ENCODE data around the gene NAV2. TPM values are rescaled to one million over a fixed set of nuclear protein-coding genes. Genes with fewer than 3 reads are reported as not detected.

NAV2 gene
- total RNA-seq, 1 donor from 2014 or later, result 10.3 TPM

GRCh38 chr11:20154381-20154780 lies 441.7 kb downstream of the NAV2 start:
- CTCF ChIA-PET, result no interaction called here
- peaks cover 3% of the 10 kb centered on the region for H3K9me3 Mint-ChIP-seq
- intact Hi-C loops (cut with micrococcal nuclease), result no loop called here

DNA sequence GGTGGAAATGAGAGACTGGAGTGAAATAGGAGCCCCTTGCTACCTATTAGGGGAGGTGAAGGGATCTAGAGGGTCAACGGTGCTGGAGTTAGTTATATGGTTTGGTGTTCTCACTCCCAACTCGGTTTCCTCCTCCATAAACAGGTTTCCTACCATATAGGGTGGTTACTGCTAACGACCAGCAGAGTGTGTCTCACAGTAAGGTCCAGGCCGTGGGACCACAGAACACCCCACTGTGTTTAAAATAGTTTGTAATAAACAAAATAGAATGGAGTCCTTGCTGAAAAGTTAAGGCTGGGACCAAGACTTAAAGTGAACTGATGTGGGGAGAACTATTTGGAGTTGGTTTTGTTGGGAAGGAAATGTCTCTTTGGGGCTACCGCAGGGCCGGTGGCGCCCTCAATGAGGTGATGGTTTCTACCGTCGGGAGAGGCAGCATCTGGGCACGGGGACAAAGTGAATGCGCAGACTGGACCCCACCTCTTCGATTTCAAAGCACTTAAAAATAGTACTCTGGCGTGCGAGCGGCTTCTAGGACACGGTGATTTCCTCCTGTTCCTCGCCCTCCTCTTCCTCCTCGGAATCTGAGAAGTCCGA lies 443.1 kb downstream of the NAV2 start:
- intact Hi-C loops (cut with micrococcal nuclease), result no loop called here
- peaks cover 61% of the 10 kb centered on the region for H3K27me3 Mint-ChIP-seq

More at GRCh38 chr11:20154381-20154780, 441.7 kb downstream of the NAV2 start:
- Mint-ChIP-seq H3K36me3 (ENCODE audit: low read depth) (peaks cover 2% of the 10 kb centered on the region), H3K27me3 (peaks cover 55% of the 10 kb centered on the region), H3K27ac (no peak overlapping the region), H3K4me3 (no peak overlapping the region), H3K4me1 (peaks cover 18% of the 10 kb centered on the region)
- DNase-seq (no peak), ATAC-seq (ENCODE audit: low read depth) (no peak)
- POLR2A ChIA-PET, result interaction anchor here (0.5 kb wide), 1 partner anchor 11 kb away, joined by 7 read pairs; no protein-coding TSS in a partner anchor
- TF ChIP-seq CTCF (IDR thresholded peaks at IDR 0.05), result no peak

DNA sequence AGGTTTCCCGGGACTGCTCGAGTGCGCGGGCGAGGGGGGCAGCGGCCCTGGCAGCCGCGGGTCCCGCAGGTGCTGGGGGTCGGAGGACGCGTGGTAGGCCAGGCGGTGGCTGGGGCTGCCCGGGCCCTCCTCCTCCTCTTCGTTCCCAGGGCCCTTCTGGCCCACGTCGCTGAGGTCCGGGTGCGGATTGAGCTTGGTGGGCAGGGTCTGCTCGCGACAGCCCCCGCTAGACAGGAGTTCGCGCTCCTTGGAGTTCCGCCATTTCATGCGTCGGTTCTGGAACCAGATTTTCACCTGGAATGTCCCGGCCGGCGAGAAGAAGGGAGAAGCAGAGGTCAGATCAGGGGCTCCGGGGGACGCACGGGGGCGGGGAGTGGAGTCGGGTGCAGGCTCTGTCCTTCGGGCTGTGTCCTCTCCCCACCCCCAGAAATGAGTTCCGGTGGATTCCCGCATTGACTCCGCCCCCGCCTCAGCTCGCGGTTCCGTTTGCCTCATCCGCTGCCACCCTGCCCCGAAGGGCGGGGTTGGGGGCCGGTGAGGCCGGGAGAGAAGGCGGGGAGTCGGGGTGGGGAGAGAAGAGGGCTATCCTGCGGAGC lies 443.7 kb downstream of the NAV2 start:
- ATAC-seq (ENCODE audit: low read depth) (no peak), DNase-seq (no peak)
- Mint-ChIP-seq H3K27me3 (peaks cover 63% of the 10 kb centered on the region), H3K4me3 (peak overlapping the region; percentile 64), H3K36me3 (ENCODE audit: low read depth) (peaks cover 2% of the 10 kb centered on the region), H3K9me3 (peaks cover 3% of the 10 kb centered on the region), H3K4me1 (peaks cover 18% of the 10 kb centered on the region), H3K27ac (no peak overlapping the region)
- ChIA-PET CTCF (no interaction called here), POLR2A (no interaction called here)
- intact Hi-C loops (cut with micrococcal nuclease), result no loop called here
- TF ChIP-seq CTCF (IDR thresholded peaks at IDR 0.05), result no peak

More for the DNA sequence above, 443.1 kb downstream of the NAV2 start:
- Mint-ChIP-seq H3K27ac (no peak overlapping the region), H3K4me1 (peaks cover 18% of the 10 kb centered on the region), H3K36me3 (ENCODE audit: low read depth) (peaks cover 2% of the 10 kb centered on the region), H3K4me3 (peak overlapping the region; percentile 64), H3K9me3 (peaks cover 3% of the 10 kb centered on the region)
- POLR2A ChIA-PET, result no interaction called here
- DNase-seq (no peak), ATAC-seq (ENCODE audit: low read depth) (no peak)
- CTCF ChIA-PET, result no interaction called here
- TF ChIP-seq CTCF (IDR thresholded peaks at IDR 0.05), result no peak

DNA sequence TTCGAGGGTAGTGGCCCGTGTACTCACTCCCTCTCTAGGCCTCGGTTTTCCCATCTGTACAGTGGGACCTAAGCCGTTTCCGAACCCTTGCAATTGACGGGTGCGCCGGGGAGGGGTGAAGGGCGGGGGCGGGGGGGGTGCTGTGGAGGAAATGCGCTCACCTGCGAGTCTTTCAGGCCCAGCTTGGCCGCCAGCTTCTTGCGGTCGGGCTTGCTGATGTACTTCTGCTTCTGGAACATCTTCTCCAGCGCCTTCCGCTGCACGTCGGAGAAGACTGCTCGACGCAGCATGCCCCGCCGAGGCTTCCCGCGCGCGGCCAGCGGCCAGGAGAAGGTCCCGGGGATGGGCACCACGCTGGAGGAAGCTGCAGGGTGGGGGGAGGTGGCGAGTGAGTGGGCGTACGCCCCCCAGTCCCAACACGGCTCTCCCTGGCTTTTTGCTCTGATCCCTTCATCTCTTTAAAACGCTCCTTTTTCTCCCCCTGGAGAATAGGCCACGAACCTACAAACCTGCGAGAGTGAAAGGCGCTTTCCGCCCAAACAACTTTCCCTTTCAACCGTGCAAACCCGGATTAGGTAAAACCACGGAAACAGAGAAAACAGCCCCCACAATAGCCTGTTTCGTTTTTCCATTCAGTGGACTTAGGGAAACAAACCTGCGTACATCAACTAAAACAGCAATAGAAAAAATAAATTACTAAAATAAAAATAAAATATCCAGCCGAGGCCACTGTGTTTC lies 444.4 kb downstream of the NAV2 start:
- intact Hi-C loops (cut with micrococcal nuclease), result no loop called here
- H3K36me3 Mint-ChIP-seq (ENCODE audit: low read depth), result peaks cover 2% of the 10 kb centered on the region
- ChIA-PET CTCF (interaction anchor here (1.4 kb wide), 1 partner anchor 25 kb away, joined by 4 read pairs; no protein-coding TSS in a partner anchor), POLR2A (no interaction called here)
- no peak for TF ChIP-seq CTCF (IDR thresholded peaks at IDR 0.05)
- peaks cover 18% of the 10 kb centered on the region for H3K4me1 Mint-ChIP-seq
- H3K27ac Mint-ChIP-seq, result no peak overlapping the region
- H3K4me3 Mint-ChIP-seq, result peak overlapping the region; percentile 53
- DNase-seq (peak; percentile 15), ATAC-seq (ENCODE audit: low read depth) (no peak)
- peaks cover 67% of the 10 kb centered on the region for H3K27me3 Mint-ChIP-seq
- H3K9me3 Mint-ChIP-seq, result peaks cover 3% of the 10 kb centered on the region

DNA sequence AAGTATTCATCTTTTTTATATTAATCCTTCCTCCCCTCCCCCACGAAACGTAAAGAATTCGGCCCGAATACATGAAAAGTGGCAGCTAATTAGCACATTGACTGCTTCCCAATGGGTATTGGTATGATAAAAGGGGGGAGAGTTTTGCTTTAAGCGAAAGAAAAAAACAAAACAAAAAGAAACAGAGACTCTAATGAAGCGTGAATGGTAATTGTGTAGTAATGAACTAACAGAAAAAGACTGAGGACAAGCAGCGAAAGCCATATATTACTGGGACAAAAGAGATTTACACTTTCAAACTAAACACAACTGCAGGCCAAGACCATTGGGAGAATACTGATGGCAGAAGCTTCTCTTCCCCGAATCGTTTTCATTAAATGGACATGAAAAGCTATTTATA lies 445.1 kb downstream of the NAV2 start:
- ATAC-seq (ENCODE audit: low read depth) (no peak), DNase-seq (no peak)
- intact Hi-C loops (cut with micrococcal nuclease), result no loop called here
- Mint-ChIP-seq H3K4me1 (peaks cover 18% of the 10 kb centered on the region), H3K27ac (no peak overlapping the region), H3K27me3 (peaks cover 72% of the 10 kb centered on the region), H3K4me3 (peak overlapping the region; percentile 7), H3K9me3 (peaks cover 3% of the 10 kb centered on the region), H3K36me3 (ENCODE audit: low read depth) (peaks cover 2% of the 10 kb centered on the region)
- TF ChIP-seq CTCF (IDR thresholded peaks at IDR 0.05), result no peak
- POLR2A ChIA-PET, result interaction anchor here (0.6 kb wide), 1 partner anchor 409 kb away, joined by 6 read pairs; no protein-coding TSS in a partner anchor
- CTCF ChIA-PET, result interaction anchor here (1.4 kb wide), 1 partner anchor 26 kb away, joined by 4 read pairs; no protein-coding TSS in a partner anchor

All from activated B cell treated with CpG ODN at 0.5 μM for 24 hours (primary cell).